GM12878 (cell line): ENCODE data around the gene FAM89B. TPM values are rescaled to one million over a fixed set of nuclear protein-coding genes. Genes with fewer than 3 reads are reported as not detected.

ENCODE experiments used
- ATAC-seq: fragments of 200-7000 bp; cut with Tn5 transposase; 3 replicates; pipeline ENCODE4 v1.9.1; 2020; ENCODE audit warnings: mild to moderate bottlenecking, moderate library complexity
- BruUV-seq: library from RNA; stranded (reverse); fragments of 400-500 nt; replicated peaks from 2 replicates; lab custom pipeline; 2021; lab: Mats Ljungman, UMichigan
- CTCF ChIA-PET: fragments of 300-600 bp; sonication (Branson Sonifier 250); formaldehyde crosslinking; extraction: SDS; loops from one replicate; lab custom pipeline; 2021; ENCODE audit warnings: inconsistent platforms; lab: Yijun Ruan, JAX
- POLR2A ChIA-PET: fragments of 350-600 bp; formaldehyde crosslinking; extraction: SDS; loops from one replicate; lab custom pipeline; 2021; ENCODE audit warnings: inconsistent platforms; lab: Charles Lee
- RAD21 ChIA-PET: fragments of 300-600 bp; sonication (Branson Sonifier 250); formaldehyde crosslinking; loops from one replicate; lab custom pipeline; 2023; ENCODE audit warnings: antibody characterized with exemption; ENCODE audit not compliant: unreplicated experiment; lab: Charles Lee
- SMC1A ChIA-PET: fragments of 300-600 bp; sonication (Branson Sonifier 250); formaldehyde crosslinking; loops from one replicate; lab custom pipeline; 2023; ENCODE audit not compliant: unreplicated experiment, uncharacterized antibody; lab: Charles Lee
- DNase-seq: peaks from one replicate; pipeline ENCODE4 v3.0.0-alpha.2; 2011; ENCODE audit warnings: low read depth, low spot score
- FAIRE-seq: peaks from 3 replicates; lab custom pipeline; 2011; peaks lifted over from hg19 to GRCh38; lab: Jason Lieb, UNC
- H2AFZ ChIP-seq: 2 replicates; pipeline ENCODE4 v1.6.0; 2011; ENCODE audit warnings: low read depth, low read length, control low read depth; ENCODE audit not compliant: control insufficient read depth
- H3K27ac ChIP-seq: 2 replicates; pipeline ENCODE4 v1.5.1; 2011; ENCODE audit warnings: control low read depth; ENCODE audit not compliant: control insufficient read depth, insufficient read depth
- H3K27me3 ChIP-seq, 2 experiments: replicated peaks in 1 of 2; 2 replicates each; pipeline versions ENCODE4 v1.6.0 to v1.6.1; 2011; ENCODE audit warnings: low read length in 1 of 2; ENCODE audit not compliant: control insufficient read depth in 2 of 2, insufficient read depth in 2 of 2
- H3K36me3 ChIP-seq, 2 experiments: 2 replicates each; pipeline ENCODE4 v1.5.1; 2011; ENCODE audit warnings: low read length in 1 of 2; ENCODE audit not compliant: control insufficient read depth in 2 of 2, insufficient read depth in 2 of 2
- H3K4me1 ChIP-seq: 2 replicates; pipeline ENCODE4 v1.6.1; 2011; ENCODE audit warnings: mild to moderate bottlenecking, low read length, moderate library complexity, mixed read lengths; ENCODE audit not compliant: control insufficient read depth, insufficient read depth
- H3K4me2 ChIP-seq: 2 replicates; pipeline ENCODE4 v1.6.0; 2011; ENCODE audit warnings: control low read depth; ENCODE audit not compliant: control insufficient read depth, insufficient read depth
- H3K4me3 ChIP-seq: fragments of 200-600 bp; sonication (generic); 2 replicates; pipeline ENCODE4 v1.5.1; 2016
- H3K79me2 ChIP-seq: 2 replicates; pipeline ENCODE4 v1.6.0; 2011; ENCODE audit warnings: low read length; ENCODE audit not compliant: control insufficient read depth, insufficient read depth
- H3K9ac ChIP-seq: 2 replicates; pipeline ENCODE4 v1.8.0; 2011; ENCODE audit warnings: low read length, control low read depth, mixed read lengths; ENCODE audit not compliant: control insufficient read depth, insufficient read depth
- H3K9me3 ChIP-seq: replicated peaks from 3 replicates; pipeline ENCODE4 v1.5.1; 2011; ENCODE audit warnings: mild to moderate bottlenecking, low read length; ENCODE audit not compliant: control insufficient read depth, insufficient read depth
- H4K20me1 ChIP-seq: 2 replicates; pipeline ENCODE4 v1.6.0; 2011; ENCODE audit not compliant: control insufficient read depth, insufficient read depth
- ATF7 ChIP-seq: fragments of 450-650 bp; IDR thresholded peaks from 2 replicates; pipeline ENCODE4 v1.6.1; 2016; ENCODE audit warnings: low read depth, mild to moderate bottlenecking
- BCL11A ChIP-seq: IDR thresholded peaks from 2 replicates; pipeline ENCODE4 v1.6.1; 2011; ENCODE audit warnings: low read depth, low read length
- CBX5 ChIP-seq: sonication (generic); IDR thresholded peaks from 2 replicates; pipeline ENCODE4 v1.6.1; 2016; ENCODE audit warnings: low read depth, moderate library complexity, mild to moderate bottlenecking, inconsistent platforms
- ETV6 ChIP-seq, 2 experiments: fragments of 450-650 bp in 1 of 2; IDR thresholded peaks in 1 of 2; conservative IDR thresholded peaks in 1 of 2; 2 replicates each; pipeline ENCODE4 v1.6.1; 2014; ENCODE audit warnings: antibody characterized with exemption in 1 of 2, borderline replicate concordance in 1 of 2, low read depth in 1 of 2, mild to moderate bottlenecking in 1 of 2, moderate library complexity in 1 of 2
- HCFC1 ChIP-seq: fragments of 150-350 bp; IDR thresholded peaks from 2 replicates; pipeline ENCODE4 v1.6.1; 2014; ENCODE audit warnings: low read length
- IRF4 ChIP-seq: IDR thresholded peaks from 2 replicates; pipeline ENCODE4 v1.6.1; 2011; ENCODE audit warnings: low read depth, low read length
- JUND ChIP-seq: IDR thresholded peaks from 2 replicates; pipeline ENCODE4 v1.6.1; 2012; ENCODE audit warnings: low read depth, mild to moderate bottlenecking, low read length, improper control_type of control experiment, moderate library complexity
- MYB ChIP-seq: fragments of 150-350 bp; IDR thresholded peaks from 2 replicates; pipeline ENCODE4 v1.6.1; 2014; ENCODE audit warnings: mild to moderate bottlenecking, low read depth, low read length, borderline replicate concordance
- NFYB ChIP-seq: IDR thresholded peaks from 2 replicates; pipeline ENCODE4 v1.6.1; 2011; ENCODE audit warnings: low read depth, mild to moderate bottlenecking, low read length, improper control_type of control experiment, moderate library complexity; ENCODE audit not compliant: insufficient read depth
- PAX8 ChIP-seq: fragments of 450-650 bp; IDR thresholded peaks from 2 replicates; pipeline ENCODE4 v1.6.1; 2017; ENCODE audit warnings: mild to moderate bottlenecking, moderate library complexity
- RCOR1 ChIP-seq: conservative IDR thresholded peaks from 2 replicates; pipeline ENCODE4 v1.6.1; 2012; ENCODE audit warnings: low read depth, low read length, improper control_type of control experiment
- STAT3 ChIP-seq: IDR thresholded peaks from 2 replicates; pipeline ENCODE4 v1.6.1; 2011; ENCODE audit warnings: low read depth, low read length, improper control_type of control experiment
- ZNF207 ChIP-seq: fragments of 450-650 bp; IDR thresholded peaks from 2 replicates; pipeline ENCODE4 v1.6.1; 2014; ENCODE audit warnings: antibody characterized with exemption, mild to moderate bottlenecking, borderline replicate concordance
- WGBS: methylation state at CpG from one replicate; pipeline ENCODE4 v1.1.6; 2016; ENCODE audit warnings: low lambda C conversion rate; ENCODE audit not compliant: insufficient replicate concordance, insufficient coverage; ENCODE audit errors: missing lambda C conversion rate; 5-methylcytosine and 5-hydroxymethylcytosine counted together
- in situ Hi-C: fragments of 300-500 bp; cut with MboI; formaldehyde crosslinking; loops from 9 replicates; pipeline ENCODE4 v1.14.3; 2018; ENCODE audit warnings: mixed read lengths
- intact Hi-C: fragments of 100-400 bp; cut with micrococcal nuclease; formaldehyde crosslinking; loops from one replicate; pipeline ENCODE4 v1.14.2; 2022; ENCODE audit not compliant: unreplicated experiment
- polyA plus RNA-seq, 11 experiments: library from polyadenylated mRNA; depleted of rRNA in 4 of 11; unstranded in 6 of 11; stranded (reverse) in 5 of 11; fragments of >200 nt; fragmentation: Nextera tagmentation in 4 of 11; fragmentation: Illumina TruSeq in 1 of 11; extraction: Ambion mirVana in 4 of 11; extraction: Trizol in 1 of 11; gene quantifications; 1 replicate in 1 of 11; 2 replicates in 10 of 11; pipeline versions ENCODE4 v1.2.1 to v1.2.3, GENCODE V29; 2011 to 2016; ENCODE audit warnings: inconsistent platforms in 2 of 11, missing spikeins in 2 of 11, low read depth in 1 of 11
- total RNA-seq, 4 experiments: library from RNA; depleted of rRNA in 3 of 4; stranded (reverse); fragments of >200 nt in 3 of 4; fragmentation: Illumina TruSeq in 1 of 4; extraction: Trizol in 1 of 4; gene quantifications; 2 replicates each; pipeline versions ENCODE4 v1.2.1 to v1.2.3, GENCODE V29; 2013 to 2021
- TF ChIP-seq, protein P1 (sequence below), 3 experiments: IDR thresholded peaks in 2 of 3; conservative IDR thresholded peaks in 1 of 3; 2 replicates each; pipeline ENCODE4 v1.5.1; 2011; ENCODE audit warnings: low read depth in 3 of 3, low read length in 3 of 3, mild to moderate bottlenecking in 3 of 3, control low read depth in 2 of 3, moderate library complexity in 2 of 3, inconsistent platforms in 1 of 3, mixed read lengths in 1 of 3; ENCODE audit not compliant: control insufficient read depth in 2 of 3, insufficient read depth in 1 of 3; ENCODE audit errors: extremely low read depth in 1 of 3
- TF ChIP-seq, protein P2 (sequence below): IDR thresholded peaks from 2 replicates; pipeline ENCODE4 v1.6.1; 2011; ENCODE audit warnings: low read depth, low read length, improper control_type of control experiment, borderline replicate concordance
- TF ChIP-seq, protein P3 (sequence below): fragments of 450-650 bp; IDR thresholded peaks from 2 replicates; pipeline ENCODE4 v1.6.1; 2017; ENCODE audit warnings: mild to moderate bottlenecking, low read depth, inconsistent platforms; ENCODE audit not compliant: poor library complexity, severe bottlenecking

The FAM89B gene
- total and polyA plus RNA-seq, 10 of the 15 experiments (the other 5 are each of a cell fraction or from before 2014, with no cell fraction given), result 0.34 to 36.7 (median 9.8) TPM

DNA sequence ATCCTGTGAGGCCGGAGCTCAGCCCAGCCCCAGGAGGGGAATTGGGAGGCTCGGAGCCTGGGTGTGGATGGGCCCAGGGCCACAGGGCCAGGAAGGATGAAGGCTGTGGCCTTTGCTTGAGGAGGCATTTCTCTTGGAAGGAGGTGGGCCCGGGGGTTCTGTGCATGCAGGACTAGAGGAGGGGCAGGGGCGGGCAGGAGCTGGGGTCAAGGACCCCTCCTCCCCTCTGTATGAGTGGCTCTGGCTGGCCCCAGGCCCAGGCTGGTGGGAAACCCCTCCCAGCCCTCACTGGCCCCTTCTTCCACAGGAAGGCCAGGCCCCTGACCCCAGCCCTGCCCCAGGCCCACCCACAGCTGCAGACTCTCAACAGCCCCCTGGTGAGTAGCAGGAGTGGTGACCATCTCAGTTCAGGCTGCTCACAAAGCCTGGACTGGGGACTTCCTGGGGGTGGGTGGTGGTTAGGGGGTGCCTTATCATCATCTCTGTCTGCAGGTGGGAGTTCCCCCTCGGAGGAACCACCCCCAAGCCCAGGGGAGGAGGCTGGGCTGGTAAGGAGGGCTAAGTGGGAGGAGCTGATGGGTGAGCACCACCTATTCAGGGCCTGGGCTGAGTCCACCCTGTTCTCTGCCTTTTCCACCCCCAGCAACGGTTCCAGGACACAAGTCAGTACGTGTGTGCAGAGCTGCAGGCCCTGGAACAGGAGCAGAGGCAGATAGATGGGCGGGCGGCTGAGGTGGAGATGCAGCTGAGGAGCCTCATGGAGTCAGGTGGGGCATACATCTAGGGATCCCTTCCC is 17.3 kb downstream of the FAM89B start:
- ChIA-PET RAD21 (interaction anchor here (0.6 to 6.5 kb wide), 10 partner anchors 13 to 315 kb away, joined by 3 to 132 read pairs (median 4); partner anchors contain the start of genes EHBP1L1, FAM89B, PCNX3 and ZNRD2), POLR2A (interaction anchor here (0.7 to 6.0 kb wide), 11 partner anchors 13 to 171 kb away, joined by 3 to 129 read pairs (median 3); partner anchors contain the start of genes EHBP1L1, FAM89B, MAP3K11 and SIPA1), SMC1A (interaction anchor here (0.9 to 6.2 kb wide), 11 partner anchors 9 to 228 kb away, joined by 3 to 93 read pairs (median 4); partner anchors contain the start of genes EHBP1L1, FAM89B, PCNX3 and ZNRD2), CTCF (interaction anchor here (0.6 to 5.9 kb wide), 12 partner anchors 12 to 928 kb away, joined by 3 to 130 read pairs (median 4); partner anchors contain the start of genes EHBP1L1, FAM89B, MAP3K11 and PCNX3)
- Histone ChIP-seq H3K79me2 (peaks cover 16% of the 10 kb centered on the region), H3K36me3 (peaks cover 2 to 9% of the 10 kb centered on the region in 2 experiments; a peak in 3 of 4 replicates), H3K4me3 (no peak overlapping the region), H3K9ac (peak overlapping the region; percentile 19; the same call in 1 of the 2 replicates), H3K4me2 (peak overlapping the region; percentile 46), H3K27me3 (no peaks in the 10 kb centered on the region), H3K9me3 (no peaks in the 10 kb centered on the region), H3K27ac (peak overlapping the region; percentile 97), H2AFZ (no peak overlapping the region), H4K20me1 (no peaks in the 10 kb centered on the region), H3K4me1 (peaks cover 45% of the 10 kb centered on the region)
- FAIRE-seq (peak; percentile 31), DNase-seq (no peak), ATAC-seq (peak; percentile 54)
- BruUV-seq, result no TSS peak
- intact Hi-C loops (no loop called here), in situ Hi-C loops (no loop called here)
- WGBS, result 74% methylated on average over 7 of the region's 9 CpGs
- TF ChIP-seq, protein P1, sequence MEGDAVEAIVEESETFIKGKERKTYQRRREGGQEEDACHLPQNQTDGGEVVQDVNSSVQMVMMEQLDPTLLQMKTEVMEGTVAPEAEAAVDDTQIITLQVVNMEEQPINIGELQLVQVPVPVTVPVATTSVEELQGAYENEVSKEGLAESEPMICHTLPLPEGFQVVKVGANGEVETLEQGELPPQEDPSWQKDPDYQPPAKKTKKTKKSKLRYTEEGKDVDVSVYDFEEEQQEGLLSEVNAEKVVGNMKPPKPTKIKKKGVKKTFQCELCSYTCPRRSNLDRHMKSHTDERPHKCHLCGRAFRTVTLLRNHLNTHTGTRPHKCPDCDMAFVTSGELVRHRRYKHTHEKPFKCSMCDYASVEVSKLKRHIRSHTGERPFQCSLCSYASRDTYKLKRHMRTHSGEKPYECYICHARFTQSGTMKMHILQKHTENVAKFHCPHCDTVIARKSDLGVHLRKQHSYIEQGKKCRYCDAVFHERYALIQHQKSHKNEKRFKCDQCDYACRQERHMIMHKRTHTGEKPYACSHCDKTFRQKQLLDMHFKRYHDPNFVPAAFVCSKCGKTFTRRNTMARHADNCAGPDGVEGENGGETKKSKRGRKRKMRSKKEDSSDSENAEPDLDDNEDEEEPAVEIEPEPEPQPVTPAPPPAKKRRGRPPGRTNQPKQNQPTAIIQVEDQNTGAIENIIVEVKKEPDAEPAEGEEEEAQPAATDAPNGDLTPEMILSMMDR (IDR thresholded peaks at IDR 0.05 in 2 of 3, conservative IDR thresholded peaks at IDR 0.05 in 1 of 3; ENCODE audit: control insufficient read depth in 2 of 3, extremely low read depth in 1 of 3, insufficient read depth in 1 of 3, low read depth in 3 of 3, low read length in 3 of 3), result no peak
- TF ChIP-seq IRF4 (no peak), CBX5 (no peak), PAX8 (no peak), JUND (0 out of 2 replicates have a peak, but pooled peaks have one; percentile 10), RCOR1 (0 out of 2 replicates have a peak, but pooled peaks have one; percentile 70), STAT3 (no peak), ZNF207 (no peak), BCL11A (0 out of 2 replicates have a peak, but pooled peaks have one; percentile 29), HCFC1 (no peak), NFYB (no peak), ATF7 (no peak), MYB (no peak), ETV6 (conservative IDR thresholded peaks at IDR 0.05 in 1 of 2, IDR thresholded peaks at IDR 0.05 in 1 of 2; ENCODE audit: borderline replicate concordance in 1 of 2, low read depth in 1 of 2) (no peak)
- TF ChIP-seq, protein P2, sequence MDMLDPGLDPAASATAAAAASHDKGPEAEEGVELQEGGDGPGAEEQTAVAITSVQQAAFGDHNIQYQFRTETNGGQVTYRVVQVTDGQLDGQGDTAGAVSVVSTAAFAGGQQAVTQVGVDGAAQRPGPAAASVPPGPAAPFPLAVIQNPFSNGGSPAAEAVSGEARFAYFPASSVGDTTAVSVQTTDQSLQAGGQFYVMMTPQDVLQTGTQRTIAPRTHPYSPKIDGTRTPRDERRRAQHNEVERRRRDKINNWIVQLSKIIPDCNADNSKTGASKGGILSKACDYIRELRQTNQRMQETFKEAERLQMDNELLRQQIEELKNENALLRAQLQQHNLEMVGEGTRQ, result no peak
- TF ChIP-seq, protein P3, sequence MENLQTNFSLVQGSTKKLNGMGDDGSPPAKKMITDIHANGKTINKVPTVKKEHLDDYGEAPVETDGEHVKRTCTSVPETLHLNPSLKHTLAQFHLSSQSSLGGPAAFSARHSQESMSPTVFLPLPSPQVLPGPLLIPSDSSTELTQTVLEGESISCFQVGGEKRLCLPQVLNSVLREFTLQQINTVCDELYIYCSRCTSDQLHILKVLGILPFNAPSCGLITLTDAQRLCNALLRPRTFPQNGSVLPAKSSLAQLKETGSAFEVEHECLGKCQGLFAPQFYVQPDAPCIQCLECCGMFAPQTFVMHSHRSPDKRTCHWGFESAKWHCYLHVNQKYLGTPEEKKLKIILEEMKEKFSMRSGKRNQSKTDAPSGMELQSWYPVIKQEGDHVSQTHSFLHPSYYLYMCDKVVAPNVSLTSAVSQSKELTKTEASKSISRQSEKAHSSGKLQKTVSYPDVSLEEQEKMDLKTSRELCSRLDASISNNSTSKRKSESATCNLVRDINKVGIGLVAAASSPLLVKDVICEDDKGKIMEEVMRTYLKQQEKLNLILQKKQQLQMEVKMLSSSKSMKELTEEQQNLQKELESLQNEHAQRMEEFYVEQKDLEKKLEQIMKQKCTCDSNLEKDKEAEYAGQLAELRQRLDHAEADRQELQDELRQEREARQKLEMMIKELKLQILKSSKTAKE, result no peak
